HUES6 (cell line): ENCODE results near the gene KCNIP2.
A peak's percentile ranks its signal among the peaks of the same experiment; 100 is the strongest.

Experiments
- H3K27ac ChIP-seq: 2 replicates; pipeline ENCODE4 v1.7.0; 2013; ENCODE audit warnings: low read depth, mild to moderate bottlenecking, low read length, inconsistent platforms
- H3K27me3 ChIP-seq: 2 replicates; pipeline ENCODE4 v1.6.1; 2013; ENCODE audit warnings: low read length; ENCODE audit not compliant: control insufficient read depth, insufficient read depth
- H3K36me3 ChIP-seq: 2 replicates; pipeline ENCODE4 v1.6.1; 2013; ENCODE audit warnings: low read length; ENCODE audit not compliant: control insufficient read depth, insufficient read depth
- H3K4me1 ChIP-seq: 2 replicates; pipeline ENCODE4 v1.6.1; 2013; ENCODE audit warnings: low read length; ENCODE audit not compliant: control insufficient read depth, insufficient read depth
- H3K4me3 ChIP-seq: 2 replicates; pipeline ENCODE4 v1.5.1; 2013; ENCODE audit warnings: low read depth, low read length
- H3K9ac ChIP-seq: one replicate; pipeline ENCODE4 v1.6.1; 2013; ENCODE audit warnings: mild to moderate bottlenecking, low read length
- H3K9me3 ChIP-seq: 2 replicates; pipeline ENCODE4 v1.6.1; 2013; ENCODE audit warnings: low read depth, low read length; ENCODE audit not compliant: control insufficient read depth, insufficient read depth

Gene KCNIP2

DNA sequence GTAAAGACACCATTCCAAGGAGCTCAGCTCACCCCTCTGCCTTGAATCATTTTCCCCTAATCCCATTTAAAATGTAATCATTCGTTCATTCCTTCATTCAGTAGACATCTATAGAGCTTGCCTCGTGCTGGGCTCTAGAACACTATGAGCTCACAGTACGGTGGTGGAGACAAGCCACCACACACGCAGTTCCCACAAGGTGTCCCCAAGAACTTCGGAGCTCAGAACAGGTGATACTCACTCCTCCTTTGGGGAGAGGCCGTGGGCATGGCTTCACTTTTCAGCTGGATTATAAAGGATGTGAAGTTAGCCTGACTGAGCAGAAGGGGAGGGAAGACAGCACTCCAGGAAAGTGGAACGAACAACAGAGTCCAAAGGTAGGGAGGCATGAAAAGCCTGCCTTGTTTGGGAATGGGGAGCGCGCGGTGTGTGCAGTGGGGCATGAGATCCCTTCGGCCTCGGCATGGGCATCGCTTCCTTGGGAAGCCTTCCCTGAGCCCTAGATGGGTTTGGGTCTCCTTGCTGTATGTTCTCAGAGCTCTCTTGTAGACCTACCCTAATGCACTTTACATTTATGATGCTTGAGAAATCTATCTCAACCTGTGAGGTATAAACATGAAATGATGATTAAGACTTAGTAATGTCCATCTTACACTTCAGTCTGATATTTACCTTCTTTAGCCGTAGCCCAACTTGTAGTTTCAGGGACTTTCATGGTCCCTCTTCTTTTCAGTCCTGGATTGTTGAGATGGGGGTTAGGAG lies 24.5 kb downstream of the KCNIP2 start:
- Histone ChIP-seq H3K9ac (peak overlapping the region; percentile 99), H3K36me3 (no peaks in the 10 kb centered on the region), H3K27me3 (no peaks in the 10 kb centered on the region), H3K4me1 (peaks cover 11% of the 10 kb centered on the region), H3K4me3 (peak overlapping the region; percentile 98), H3K27ac (0 out of 2 replicates have a peak overlapping the region, but pooled peaks have one; percentile 7), H3K9me3 (no peaks in the 10 kb centered on the region)

- no peaks in the 10 kb centered on the region for H3K9me3 ChIP-seq
- peaks cover 2% of the 10 kb centered on the region; the same call in 1 of the 2 replicates for H3K36me3 ChIP-seq
- H3K27ac ChIP-seq, result peak within 1 kb of the TSS; percentile 96
- H3K4me3 ChIP-seq, result peak within 1 kb of the TSS; percentile 98
- H3K9ac ChIP-seq, result peak within 1 kb of the TSS; percentile 99
- H3K4me1 ChIP-seq, result peaks cover 14% of the 10 kb centered on the region
- no peaks in the 10 kb centered on the region for H3K27me3 ChIP-seq
These were observed 25.3 kb downstream of the KCNIP2 start, which contains the start of gene OGA for GRCh38 chr10:101818119-101818871. Gene OGA (minus strand): TSS chr10:101818444. CDS start chr10:101818022, 422 bp downstream.

DNA sequence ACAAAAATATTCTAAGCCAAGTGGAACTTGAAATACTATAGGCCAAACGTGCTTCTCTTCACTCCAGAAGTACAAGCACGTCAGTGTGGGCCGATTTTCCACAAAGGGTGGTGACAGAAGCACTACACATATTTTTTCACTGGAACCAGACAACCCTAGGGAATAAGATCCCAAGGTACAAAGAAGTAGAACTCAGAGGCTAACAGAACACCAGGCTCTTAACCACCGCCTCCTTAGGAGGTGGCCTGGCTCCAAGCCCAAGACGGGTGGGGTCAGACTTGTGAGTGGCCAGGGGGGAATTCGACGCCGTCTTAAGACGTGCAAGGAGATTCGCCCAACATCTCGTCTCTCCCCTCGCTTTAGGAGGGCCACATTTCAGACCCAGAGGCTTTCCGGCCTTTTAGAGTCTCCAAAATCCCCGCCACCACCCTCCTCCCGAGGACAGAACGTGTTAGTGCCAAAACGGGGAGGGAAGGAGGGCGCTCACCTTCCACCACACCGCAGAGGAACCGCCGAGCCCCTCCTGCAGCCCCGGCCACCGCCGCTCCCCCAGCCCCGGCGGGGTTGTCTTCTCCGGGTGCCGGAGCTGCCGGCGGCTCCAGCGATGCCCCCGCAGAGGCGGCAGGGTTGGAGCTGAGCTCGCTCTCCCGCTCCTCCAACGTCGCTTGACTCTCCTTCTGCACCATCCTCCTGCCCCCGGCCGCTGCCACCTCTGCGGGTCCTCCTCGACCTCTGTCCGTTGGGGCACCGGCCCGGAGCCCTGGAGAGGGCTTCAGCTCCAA lies 26.1 kb downstream of the KCNIP2 start:
- peaks cover 14% of the 10 kb centered on the region for H3K4me1 ChIP-seq
- H3K36me3 ChIP-seq, result peaks cover 9% of the 10 kb centered on the region
- H3K9me3 ChIP-seq, result no peaks in the 10 kb centered on the region
- H3K27me3 ChIP-seq, result no peaks in the 10 kb centered on the region
- H3K4me3 ChIP-seq, result peak overlapping the region; percentile 98
- H3K27ac ChIP-seq, result peak overlapping the region; percentile 96
- H3K9ac ChIP-seq, result peak overlapping the region; percentile 99

DNA sequence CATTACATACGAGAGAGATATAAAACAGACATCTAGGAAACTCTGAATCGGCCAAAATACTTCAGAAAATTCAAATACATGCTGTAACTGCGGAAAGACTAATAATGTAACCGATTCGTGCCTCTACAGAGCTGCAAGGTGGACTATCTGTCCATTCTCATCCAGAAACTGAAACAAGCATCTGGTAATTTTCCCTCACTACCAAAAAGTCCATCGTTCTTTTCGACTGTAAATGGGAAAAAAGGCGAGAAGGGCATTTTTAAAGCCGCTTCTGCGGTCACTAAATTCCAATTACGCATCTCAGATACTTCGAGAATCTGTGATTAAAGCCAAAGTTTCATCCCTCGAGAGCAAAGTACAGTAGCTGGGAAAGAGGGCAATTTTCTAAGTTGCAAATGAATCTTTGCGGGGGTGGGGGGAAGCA lies 26.7 kb downstream of the KCNIP2 start:
- H3K4me3 ChIP-seq, result peak overlapping the region; percentile 98
- no peaks in the 10 kb centered on the region for H3K27me3 ChIP-seq
- 0 out of 2 replicates have a peak overlapping the region, but pooled peaks have one; percentile 96 for H3K27ac ChIP-seq
- peak overlapping the region; percentile 99 for H3K9ac ChIP-seq
- peaks cover 18% of the 10 kb centered on the region for H3K4me1 ChIP-seq
- H3K9me3 ChIP-seq, result no peaks in the 10 kb centered on the region
- H3K36me3 ChIP-seq, result peaks cover 16% of the 10 kb centered on the region

DNA sequence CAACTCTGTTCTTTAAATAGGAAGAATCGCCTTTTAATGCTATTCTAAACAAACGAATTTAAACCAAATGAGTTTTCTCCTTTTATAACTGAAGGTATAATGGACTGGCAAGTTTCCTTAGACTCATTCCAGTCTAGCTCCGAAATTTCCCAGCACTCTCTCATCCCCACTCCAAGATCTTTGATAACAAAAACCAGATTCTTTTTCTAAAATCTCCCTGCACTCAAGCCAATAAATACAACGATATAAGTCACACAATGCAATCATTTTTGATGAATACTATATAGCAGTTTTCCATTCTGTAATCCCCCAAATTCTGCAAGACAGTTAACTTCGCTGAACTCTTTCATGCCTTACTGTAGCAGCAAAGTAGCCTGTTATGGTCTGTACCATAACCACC lies 27.2 kb downstream of the KCNIP2 start:
- H3K27me3 ChIP-seq, result no peaks in the 10 kb centered on the region
- peak overlapping the region; percentile 71 for H3K9ac ChIP-seq
- H3K27ac ChIP-seq, result no peak overlapping the region
- no peaks in the 10 kb centered on the region for H3K9me3 ChIP-seq
- H3K36me3 ChIP-seq, result peaks cover 21% of the 10 kb centered on the region
- H3K4me1 ChIP-seq, result peaks cover 18% of the 10 kb centered on the region
- H3K4me3 ChIP-seq, result peak overlapping the region; percentile 98

- no peaks in the 10 kb centered on the region for H3K9me3 ChIP-seq
- peak overlapping the region; percentile 42 for H3K9ac ChIP-seq
- peaks cover 18% of the 10 kb centered on the region for H3K4me1 ChIP-seq
- H3K27ac ChIP-seq, result peak overlapping the region; percentile 32; the same call in 1 of the 2 replicates
- peak overlapping the region; percentile 98 for H3K4me3 ChIP-seq
- H3K36me3 ChIP-seq, result peaks cover 39% of the 10 kb centered on the region
- H3K27me3 ChIP-seq, result no peaks in the 10 kb centered on the region
These were observed 29.0 kb downstream of the KCNIP2 start for GRCh38 chr10:101814466-101815071.

DNA sequence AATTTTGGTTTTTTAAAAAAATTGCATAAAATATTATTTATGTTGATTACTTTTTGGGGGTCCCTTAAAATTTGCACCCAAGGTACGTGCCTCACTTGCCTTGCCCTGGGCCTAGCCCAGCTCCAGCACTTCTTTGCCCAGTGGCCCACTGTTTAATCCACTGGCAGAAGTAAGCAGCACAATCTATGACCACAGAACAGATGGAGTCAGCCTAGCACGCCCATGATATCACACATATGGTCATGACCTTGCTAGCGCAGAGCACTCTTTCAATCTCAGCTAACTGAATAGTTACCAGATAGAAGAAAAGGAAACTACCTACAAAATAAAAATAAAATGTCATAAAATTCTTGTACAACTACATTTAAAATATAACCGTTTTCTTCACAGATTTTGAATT lies 31.0 kb downstream of the KCNIP2 start:
- Histone ChIP-seq H3K36me3 (peaks cover 58% of the 10 kb centered on the region), H3K4me1 (peaks cover 18% of the 10 kb centered on the region), H3K27me3 (no peaks in the 10 kb centered on the region), H3K4me3 (no peak overlapping the region), H3K9me3 (no peaks in the 10 kb centered on the region), H3K9ac (no peak overlapping the region), H3K27ac (no peak overlapping the region)

DNA sequence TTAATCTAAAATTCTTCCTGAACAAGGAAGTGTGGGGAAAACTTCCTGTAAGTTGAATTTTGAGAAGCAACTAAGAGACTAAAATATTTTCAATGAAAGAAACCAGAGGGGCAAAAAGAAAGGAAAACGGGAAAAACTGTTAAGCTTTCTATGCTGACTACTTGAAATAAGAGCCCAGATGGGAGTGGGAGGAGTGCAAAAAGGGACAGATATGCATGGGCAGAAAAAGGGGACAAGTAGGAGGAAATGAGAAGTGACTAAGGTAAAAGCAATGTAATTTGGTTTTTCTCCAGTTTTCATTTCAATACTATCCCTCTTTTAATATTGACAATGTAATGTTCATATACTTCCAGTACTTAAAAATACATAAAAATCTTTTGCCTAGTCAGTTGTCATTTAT lies 36.4 kb downstream of the KCNIP2 start:
- H3K36me3 ChIP-seq, result peaks cover 98% of the 10 kb centered on the region

DNA sequence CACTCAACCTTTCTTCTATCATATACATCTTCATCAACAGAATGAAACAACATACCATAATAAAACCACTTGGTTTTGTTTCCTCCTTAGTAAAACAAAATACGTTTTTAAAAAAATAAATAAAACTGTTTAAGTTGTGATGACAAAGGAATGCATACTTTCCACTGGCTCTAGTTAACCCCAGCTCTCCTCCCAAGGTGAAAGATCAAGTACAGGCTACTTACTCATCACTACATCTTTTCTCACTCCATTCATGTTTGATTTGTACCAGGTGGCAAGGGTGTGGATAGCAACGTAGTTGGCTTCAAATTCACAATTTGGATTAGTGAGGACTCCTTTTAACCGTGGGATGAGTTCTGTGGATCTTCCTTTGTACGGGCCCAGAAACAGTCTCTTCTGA lies 40.1 kb downstream of the KCNIP2 start:
- H3K36me3 ChIP-seq, result peaks cover 98% of the 10 kb centered on the region
- no peaks in the 10 kb centered on the region for H3K27me3 ChIP-seq
- H3K9me3 ChIP-seq, result no peaks in the 10 kb centered on the region
- no peak overlapping the region for H3K9ac ChIP-seq
- H3K27ac ChIP-seq, result no peak overlapping the region
- H3K4me1 ChIP-seq, result no peaks in the 10 kb centered on the region
- H3K4me3 ChIP-seq, result no peak overlapping the region

More for the DNA sequence above, 36.4 kb downstream of the KCNIP2 start:
- Histone ChIP-seq H3K27me3 (no peaks in the 10 kb centered on the region), H3K9me3 (no peaks in the 10 kb centered on the region), H3K4me1 (peaks cover 2% of the 10 kb centered on the region; the same call in 1 of the 2 replicates), H3K4me3 (no peak overlapping the region), H3K9ac (no peak overlapping the region), H3K27ac (no peak overlapping the region)

DNA sequence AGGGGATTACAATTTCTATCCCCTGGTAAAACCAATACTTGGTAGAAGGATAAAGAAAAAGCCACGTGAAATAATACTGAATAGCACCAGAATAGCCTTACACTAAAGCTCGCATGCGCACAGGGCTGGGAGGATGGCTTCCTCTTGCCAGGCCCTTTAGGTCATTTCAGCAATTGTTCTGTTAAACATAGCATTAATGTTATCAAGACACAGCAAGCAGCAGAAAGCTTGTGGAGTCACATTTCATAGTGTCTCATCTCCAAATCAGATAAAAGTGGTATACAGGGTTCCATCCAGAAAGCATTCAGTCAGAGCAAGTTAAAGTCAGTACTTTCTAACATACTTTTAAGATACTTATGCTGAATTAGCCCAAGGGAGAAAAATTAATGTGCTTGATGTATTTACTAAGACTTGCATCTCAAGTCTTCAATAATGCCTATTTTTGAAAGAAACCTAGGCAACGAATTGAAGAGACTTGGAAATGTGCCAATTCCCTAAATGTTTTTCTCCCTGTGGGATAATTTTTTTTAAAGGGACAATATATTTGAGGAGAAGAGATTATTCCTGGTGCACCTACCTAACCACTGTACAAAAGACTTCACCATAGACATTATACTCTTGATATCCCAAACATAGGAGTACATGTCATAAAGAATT lies 46.1 kb downstream of the KCNIP2 start:
- H3K4me3 ChIP-seq, result no peak overlapping the region
- H3K4me1 ChIP-seq, result no peaks in the 10 kb centered on the region
- no peaks in the 10 kb centered on the region for H3K27me3 ChIP-seq
- H3K9me3 ChIP-seq, result no peaks in the 10 kb centered on the region
- peaks cover 99% of the 10 kb centered on the region for H3K36me3 ChIP-seq
- H3K9ac ChIP-seq, result no peak overlapping the region
- no peak overlapping the region for H3K27ac ChIP-seq
